NCI-H82 (cell line): ENCODE measurements around the gene TLNRD1.

Experiments used
- DNase-seq: peaks from one replicate; lab custom pipeline; 2025; lab: John Stamatoyannopoulos, UW

Gene TLNRD1

DNA sequence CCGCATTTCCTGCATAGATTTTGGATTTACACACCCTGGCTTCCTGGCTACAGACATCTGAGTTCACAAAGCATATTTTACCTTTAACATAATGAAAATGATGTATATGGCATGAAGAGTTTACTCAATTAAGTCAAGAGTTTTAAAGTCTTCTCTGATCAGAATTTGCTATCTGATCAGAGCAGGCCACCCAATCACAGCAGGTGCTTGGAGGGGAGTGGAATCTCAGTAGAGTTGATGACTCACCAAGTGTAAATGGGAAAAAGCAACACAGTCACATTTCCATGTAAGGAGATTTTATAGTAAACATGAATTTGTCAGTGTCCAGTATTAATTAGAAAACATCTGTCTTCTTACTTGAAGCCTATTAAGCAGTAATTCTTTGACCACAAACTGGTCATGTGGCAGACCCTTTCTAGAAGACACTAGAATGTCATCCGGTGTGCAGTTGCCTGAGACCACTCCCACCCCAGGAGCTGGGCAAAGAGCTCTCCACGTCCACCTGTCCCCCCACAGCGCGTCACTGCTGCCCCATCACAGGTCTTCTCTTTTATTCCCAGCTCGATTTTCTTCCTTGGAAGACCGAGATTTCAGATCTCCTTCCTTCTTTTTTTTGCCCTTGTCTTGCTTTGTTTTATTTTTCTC, 21.9 kb upstream of the TLNRD1 start:
- DNase-seq, result no peak

DNA sequence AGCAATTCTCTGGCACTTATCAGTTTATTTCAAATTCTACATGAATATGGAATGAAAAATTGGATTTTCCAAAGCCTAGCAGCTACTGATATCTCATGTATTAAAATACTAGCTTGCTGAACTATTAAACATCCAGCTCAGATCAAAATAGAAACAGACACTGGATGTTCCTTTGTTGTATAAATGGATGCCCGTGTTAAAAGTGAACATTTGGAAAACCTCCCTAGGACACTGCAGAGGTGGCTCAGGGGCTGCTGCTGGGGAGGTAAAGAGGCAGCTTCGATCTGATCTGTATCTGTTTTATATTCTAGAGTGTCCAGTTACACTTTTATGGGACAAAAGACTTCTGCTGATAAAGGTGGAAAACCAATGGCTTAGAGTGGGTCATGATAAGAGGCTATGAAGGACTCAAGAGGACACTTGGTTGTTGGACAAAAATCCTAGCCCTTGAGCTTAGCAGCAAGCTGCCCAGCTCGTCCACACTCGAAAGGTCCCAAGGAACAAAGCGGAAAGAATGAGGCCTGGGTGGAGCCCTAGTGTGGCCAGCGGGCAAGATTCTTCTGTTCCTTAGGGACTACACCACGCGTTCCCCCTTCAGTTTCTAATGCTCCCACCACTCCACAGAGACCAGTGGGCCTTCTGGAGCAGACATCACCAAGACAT, 21.1 kb upstream of the TLNRD1 start:
- no peak for DNase-seq

DNA sequence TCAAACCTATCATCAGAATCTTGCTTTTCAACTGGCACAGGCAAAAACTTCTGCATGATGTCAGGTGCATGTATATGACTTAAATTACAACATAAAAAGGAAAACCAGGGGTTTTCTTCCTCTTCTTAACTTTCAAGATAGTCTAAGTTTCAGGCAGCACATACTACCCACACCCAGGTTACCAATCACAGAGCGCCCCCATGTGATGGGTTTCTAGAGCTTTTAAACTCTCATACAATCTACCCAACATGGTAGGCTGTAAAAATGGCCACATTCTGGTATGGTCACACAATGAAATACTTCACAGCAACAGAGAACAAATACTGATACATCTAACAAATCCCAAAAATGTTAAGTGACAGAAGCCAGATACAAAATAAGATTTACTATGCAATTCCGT, 18.5 kb upstream of the TLNRD1 start:
- no peak for DNase-seq

DNA sequence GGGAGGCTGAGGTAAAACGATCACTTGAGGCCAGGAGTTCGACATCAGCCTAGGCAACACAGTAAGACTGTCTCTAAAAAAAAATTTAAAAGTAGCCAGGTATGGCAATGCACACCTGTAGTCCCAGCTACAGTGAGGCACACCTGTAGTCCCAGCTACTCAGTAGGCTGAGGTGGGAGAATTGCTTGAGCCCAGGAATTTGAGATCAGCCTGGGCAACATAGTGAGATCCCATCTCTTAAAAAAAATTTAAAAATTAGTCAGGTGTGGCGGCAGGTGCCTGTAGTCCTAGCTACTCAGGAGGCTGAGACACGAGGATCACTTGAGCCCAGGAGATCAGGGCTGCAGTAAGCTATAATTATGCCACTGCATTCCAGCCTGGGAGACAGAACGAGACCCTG, 17.9 kb upstream of the TLNRD1 start:
- DNase-seq, result no peak

GRCh38 chr15:80984856-80985255, 15.9 kb upstream of the TLNRD1 start:
- no peak for DNase-seq

- DNase-seq, result no peak
Observed at GRCh38 chr15:80985981-80986380, 14.7 kb upstream of the TLNRD1 start.

GRCh38 chr15:80986487-80986886, 14.2 kb upstream of the TLNRD1 start:
- peak; percentile 47 for DNase-seq

DNA sequence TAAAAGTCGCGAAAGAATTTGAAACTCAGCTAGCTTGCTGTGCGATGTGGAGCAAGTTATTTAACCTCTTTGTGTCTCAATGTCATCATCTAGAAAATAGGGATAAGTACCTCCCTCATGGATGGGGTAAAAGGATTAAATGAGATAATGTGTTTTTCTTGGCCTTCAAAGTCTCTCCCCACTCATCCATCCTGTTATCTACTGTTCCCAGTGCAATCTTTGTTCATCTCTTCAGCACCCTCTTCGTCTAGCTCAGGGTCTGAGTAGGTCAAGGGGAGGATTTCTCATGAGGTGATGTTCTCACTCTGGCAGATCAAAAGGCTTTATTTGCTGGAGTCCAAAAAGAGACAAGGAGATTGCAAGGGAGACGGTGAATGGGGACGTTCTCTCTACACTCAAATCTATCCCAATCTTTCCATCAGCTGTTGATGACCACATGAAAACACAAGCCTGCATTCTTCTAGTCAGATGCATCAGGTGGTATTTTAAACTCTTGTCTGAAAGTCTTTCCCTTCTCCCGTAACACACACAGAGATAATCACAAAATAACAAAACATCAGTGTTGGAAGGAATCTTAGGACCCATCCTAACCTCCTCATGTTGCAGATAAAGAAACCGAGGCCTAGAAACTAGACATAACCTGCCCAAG, 12.5 kb upstream of the TLNRD1 start:
- DNase-seq, result peak; percentile 50

DNA sequence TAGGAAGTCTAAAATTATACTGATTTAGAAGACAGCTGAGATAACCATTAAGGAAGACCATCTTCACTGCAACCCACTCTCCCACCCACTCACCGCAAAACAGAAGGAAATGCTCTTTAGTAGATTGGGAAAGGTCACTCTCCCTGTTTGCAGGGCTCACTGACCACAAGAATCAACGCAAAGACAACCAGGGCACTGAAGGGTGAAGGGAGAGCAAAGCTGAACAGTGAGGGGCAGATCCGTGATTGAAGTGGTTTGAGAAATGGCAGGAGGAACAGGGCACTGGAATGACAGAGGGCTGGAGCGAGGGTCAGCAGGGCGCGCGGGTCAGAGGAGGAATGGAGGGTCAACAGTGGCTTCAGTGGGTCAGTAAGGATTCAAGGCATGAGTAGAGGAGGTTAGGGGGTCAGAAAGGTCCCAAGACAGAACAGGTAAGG, 11.6 kb upstream of the TLNRD1 start:
- no peak for DNase-seq

GRCh38 chr15:80989518-80990478, 10.9 kb upstream of the TLNRD1 start, which contains the start of gene MESD:
TSS of gene MESD (minus strand) at chr15:80989819. CDS start at chr15:80989791, 28 bp downstream.
- peak; percentile 98 for DNase-seq

- peak; percentile 39 for DNase-seq
Observed at GRCh38 chr15:80990955-80991354, 9.8 kb upstream of the TLNRD1 start.

- DNase-seq, result peak; percentile 72
Observed at GRCh38 chr15:80991421-80991820, 9.3 kb upstream of the TLNRD1 start.

DNA sequence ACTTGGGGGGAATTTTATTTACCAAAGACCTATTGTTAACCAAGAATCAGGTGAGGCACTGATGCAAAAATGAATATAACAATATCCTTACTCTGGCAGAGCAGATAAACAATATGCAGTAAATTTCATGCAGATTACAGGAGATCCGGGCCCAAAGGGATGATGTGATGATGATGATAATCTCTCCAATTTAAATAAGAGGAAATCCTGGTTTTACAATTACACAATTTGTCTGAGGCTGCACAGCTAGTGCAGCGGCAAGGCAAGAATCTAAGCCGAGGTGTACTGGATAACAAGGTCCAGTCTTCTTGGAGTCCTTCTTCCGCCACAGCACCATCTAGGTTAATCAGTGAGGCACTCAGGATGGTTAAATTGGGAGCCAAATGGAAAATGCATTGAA, 8.7 kb upstream of the TLNRD1 start:
- no peak for DNase-seq

- peak; percentile 71 for DNase-seq
Observed at GRCh38 chr15:80992441-80992840, 8.3 kb upstream of the TLNRD1 start.

- peak; percentile 64 for DNase-seq
Observed at GRCh38 chr15:80996247-80996646, 4.5 kb upstream of the TLNRD1 start.

DNA sequence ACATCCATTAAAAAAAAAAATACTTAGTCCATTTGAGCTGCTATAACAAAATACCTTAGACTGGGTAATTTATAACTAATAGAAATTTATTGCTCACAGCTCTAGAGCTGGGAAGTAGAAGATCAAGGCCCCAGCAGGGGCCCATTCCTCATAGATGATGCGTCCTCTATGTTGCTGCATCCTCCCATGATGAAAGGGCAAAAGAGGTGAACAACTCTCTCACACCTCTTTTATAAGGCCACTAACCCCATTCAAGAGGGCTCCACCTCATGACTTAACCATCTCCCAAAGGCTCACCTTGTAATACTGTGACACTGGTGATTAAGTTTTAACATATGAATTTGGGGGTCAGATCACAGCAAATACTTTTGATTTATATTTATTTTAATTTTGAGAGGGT, 3.0 kb upstream of the TLNRD1 start:
- no peak for DNase-seq

GRCh38 chr15:80998251-80998650, 2.5 kb upstream of the TLNRD1 start:
- DNase-seq, result no peak

DNA sequence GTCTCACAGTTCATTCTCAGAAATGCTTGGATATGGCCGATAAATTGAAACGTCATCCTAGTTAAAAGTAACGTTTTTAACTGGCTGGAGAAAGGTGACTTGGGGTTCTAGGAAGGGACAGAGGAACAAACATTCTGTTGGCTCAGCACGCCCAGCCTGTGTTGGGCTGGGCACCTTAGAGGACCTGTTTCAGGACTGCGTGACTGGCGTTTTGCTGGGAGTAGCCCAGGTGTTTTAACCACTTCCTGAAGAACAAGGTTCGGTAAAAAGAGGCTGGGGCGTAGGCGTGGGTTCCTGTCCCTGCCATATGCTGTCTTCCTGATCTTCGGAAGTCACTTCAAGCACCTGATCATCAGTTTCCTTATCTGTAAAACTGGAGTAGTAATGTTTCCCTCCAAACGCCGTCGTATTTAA, 1.1 kb upstream of the TLNRD1 start:
- DNase-seq, result no peak

DNA sequence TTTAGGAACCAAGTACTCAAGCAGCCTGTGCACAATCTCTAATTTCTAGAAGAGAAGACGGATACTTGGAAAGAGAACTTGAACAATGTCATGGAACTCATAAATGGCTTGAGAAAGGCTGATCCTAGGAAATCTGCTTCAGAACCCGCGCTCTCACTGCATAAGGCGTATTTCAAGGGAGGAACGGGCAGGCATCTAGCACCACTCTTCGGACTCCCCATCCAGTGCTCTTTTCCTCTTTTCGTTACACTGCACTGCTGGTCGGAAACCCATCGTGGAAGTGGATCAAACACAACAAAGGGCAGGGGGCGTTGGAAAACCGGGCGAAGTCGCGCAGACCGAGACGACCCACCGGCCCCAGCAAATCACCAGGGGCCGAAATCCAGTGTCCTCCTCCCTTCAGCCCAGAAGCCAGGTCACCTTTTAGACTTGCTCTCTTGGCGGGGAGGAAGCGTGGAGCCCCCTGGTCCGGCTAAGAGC, 539 bp upstream of the TLNRD1 start:
- no peak for DNase-seq

DNA sequence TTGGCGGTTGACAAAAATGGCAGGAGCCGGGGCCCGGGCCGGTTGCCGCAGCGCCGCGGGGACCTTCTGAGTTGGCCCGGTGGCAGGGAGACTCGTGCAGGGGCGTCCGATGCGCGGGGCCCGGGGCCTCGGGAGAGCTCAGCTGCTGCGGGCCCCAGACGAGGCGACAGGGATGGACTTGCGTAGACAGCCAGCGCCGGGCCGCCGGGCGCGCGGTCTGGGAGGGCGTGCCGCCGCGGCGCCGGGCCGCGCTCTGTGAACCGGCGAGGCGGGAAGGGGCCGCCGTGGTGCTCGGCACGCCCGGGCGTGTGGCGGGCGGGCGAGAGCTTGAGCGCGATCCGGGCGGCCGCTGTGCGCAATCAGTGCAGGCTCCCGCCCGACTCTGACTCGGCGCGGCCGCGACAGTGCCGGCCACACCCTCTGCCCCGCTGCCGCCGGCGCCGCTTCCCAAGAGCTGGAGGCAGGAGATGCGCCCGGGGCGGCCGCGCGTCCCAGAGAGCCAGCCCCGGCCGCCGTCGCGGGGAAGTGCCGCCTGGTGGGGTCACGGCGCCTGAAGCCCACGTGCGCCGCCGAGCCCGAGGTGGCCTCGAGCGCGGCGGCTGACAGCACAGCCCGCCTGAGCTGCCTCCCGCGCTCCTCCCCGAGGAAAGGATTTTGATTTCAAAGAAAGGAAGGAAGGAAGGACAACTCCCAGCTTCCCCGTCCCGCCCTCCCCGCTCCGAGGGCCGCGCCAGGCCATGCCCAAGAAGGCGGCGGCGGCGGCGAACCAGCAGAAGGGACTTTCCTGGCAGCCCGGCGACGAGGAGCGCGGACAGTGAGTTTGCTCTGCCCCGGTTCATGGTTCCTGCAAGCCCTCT, 657 bp downstream of the TLNRD1 start:
- peak; percentile 54 for DNase-seq

- DNase-seq, result no peak
Observed at GRCh38 chr15:81002009-81002330, 1.2 kb downstream of the TLNRD1 start.
